ENCODE data around the gene FOXP4. TPM values are rescaled to one million over a fixed set of nuclear protein-coding genes. Genes with fewer than 3 reads are reported as not detected.

Gene FOXP4
- total and polyA plus RNA-seq, 2 donors from 2014 or later = 14.0 to 33.2 TPM

DNA sequence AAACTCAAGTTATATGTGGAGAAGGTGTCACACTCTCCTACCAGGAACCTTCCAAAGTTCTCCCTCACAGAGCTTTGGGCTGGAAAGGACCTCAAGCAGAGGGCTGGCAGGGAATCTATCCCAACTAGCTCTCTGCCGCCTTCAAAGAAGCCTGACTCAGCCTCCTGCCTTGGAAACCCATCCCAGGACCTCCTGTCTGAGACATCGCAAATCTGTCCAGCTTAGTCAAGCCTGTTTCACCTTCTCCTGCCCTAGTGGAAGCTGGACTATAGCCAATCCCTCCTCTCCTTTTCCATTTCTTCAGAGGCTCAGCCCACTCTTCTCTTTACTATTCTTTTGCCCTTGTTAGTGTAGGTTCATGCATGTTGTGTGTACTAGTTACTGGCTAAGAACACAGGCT is 48.2 kb upstream of the FOXP4 start:
- no peak overlapping the region for H3K27ac ChIP-seq (ENCODE audit: low read depth in 2 of 2, low read length in 2 of 2)
- no peaks in the 10 kb centered on the region for H3K4me1 ChIP-seq (ENCODE audit: control insufficient read depth in 2 of 3, insufficient read depth in 2 of 3, low read depth in 1 of 3, low read length in 3 of 3)
- TF ChIP-seq, protein P1, sequence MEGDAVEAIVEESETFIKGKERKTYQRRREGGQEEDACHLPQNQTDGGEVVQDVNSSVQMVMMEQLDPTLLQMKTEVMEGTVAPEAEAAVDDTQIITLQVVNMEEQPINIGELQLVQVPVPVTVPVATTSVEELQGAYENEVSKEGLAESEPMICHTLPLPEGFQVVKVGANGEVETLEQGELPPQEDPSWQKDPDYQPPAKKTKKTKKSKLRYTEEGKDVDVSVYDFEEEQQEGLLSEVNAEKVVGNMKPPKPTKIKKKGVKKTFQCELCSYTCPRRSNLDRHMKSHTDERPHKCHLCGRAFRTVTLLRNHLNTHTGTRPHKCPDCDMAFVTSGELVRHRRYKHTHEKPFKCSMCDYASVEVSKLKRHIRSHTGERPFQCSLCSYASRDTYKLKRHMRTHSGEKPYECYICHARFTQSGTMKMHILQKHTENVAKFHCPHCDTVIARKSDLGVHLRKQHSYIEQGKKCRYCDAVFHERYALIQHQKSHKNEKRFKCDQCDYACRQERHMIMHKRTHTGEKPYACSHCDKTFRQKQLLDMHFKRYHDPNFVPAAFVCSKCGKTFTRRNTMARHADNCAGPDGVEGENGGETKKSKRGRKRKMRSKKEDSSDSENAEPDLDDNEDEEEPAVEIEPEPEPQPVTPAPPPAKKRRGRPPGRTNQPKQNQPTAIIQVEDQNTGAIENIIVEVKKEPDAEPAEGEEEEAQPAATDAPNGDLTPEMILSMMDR (IDR thresholded peaks at IDR 0.05; ENCODE audit: borderline replicate concordance, extremely low read depth, insufficient read depth) = no peak
- FAIRE-seq (no peak), DNase-seq (peak in 1 of 5 donors; percentile 44)
- H3K27me3 ChIP-seq (ENCODE audit: control insufficient read depth, insufficient read depth, low read length) = peaks cover 2% of the 10 kb centered on the region
- H3K36me3 ChIP-seq (ENCODE audit: control insufficient read depth in 2 of 3, insufficient read depth in 3 of 3, low read length in 3 of 3) = no peaks in the 10 kb centered on the region
- no peak overlapping the region for H3K4me3 ChIP-seq (ENCODE audit: low read length in 3 of 3)
- no peak overlapping the region for H3K9ac ChIP-seq (ENCODE audit: low read length in 3 of 3)
- intact Hi-C loops (cut with DNase I) = no loop called here
- no peaks in the 10 kb centered on the region for H3K9me3 ChIP-seq (ENCODE audit: control insufficient read depth in 2 of 3, insufficient read depth in 1 of 3, low read length in 3 of 3)

DNA sequence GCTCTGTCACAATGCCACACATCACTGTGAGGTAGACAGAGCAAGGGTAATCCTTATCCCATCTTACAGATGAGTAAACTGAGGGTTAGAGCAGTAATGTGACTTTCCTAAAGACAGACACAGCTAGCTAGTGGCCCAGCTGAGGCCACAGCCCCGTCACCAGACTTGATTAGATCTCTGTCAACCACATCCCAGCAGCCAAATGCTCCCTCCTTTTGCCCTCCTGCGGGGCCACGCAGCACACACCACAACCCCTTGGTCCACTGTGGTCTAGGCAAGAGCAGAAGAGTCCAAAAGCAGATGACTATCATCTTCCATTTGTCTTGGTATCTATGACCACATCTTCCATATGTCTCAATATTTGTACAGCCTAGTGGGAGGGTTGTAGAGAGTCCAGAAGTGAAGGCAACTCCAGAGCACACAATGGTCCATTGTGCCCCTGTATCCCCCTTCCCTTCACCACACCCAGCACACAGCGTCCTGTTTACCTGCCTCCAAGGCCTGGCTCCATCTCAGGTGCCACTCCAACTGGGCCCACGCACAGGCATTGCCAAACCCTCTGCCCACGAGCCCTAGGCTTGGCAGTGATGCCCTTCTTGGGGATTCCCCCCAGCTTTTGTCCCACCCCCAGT is 47.1 kb upstream of the FOXP4 start:
- H3K4me1 ChIP-seq (ENCODE audit: control insufficient read depth in 2 of 3, insufficient read depth in 2 of 3, low read depth in 1 of 3, low read length in 3 of 3) = no peaks in the 10 kb centered on the region
- no peak overlapping the region for H3K9ac ChIP-seq (ENCODE audit: low read length in 3 of 3)
- intact Hi-C loops (cut with DNase I) = no loop called here
- H3K9me3 ChIP-seq (ENCODE audit: control insufficient read depth in 2 of 3, insufficient read depth in 1 of 3, low read length in 3 of 3) = no peaks in the 10 kb centered on the region
- H3K27me3 ChIP-seq (ENCODE audit: control insufficient read depth, insufficient read depth, low read length) = peaks cover 2% of the 10 kb centered on the region
- FAIRE-seq = no peak
- H3K36me3 ChIP-seq (ENCODE audit: control insufficient read depth in 2 of 3, insufficient read depth in 3 of 3, low read length in 3 of 3) = no peaks in the 10 kb centered on the region
- H3K27ac ChIP-seq (ENCODE audit: low read depth in 2 of 2, low read length in 2 of 2) = no peak overlapping the region
- TF ChIP-seq, protein P1 (IDR thresholded peaks at IDR 0.05; ENCODE audit: borderline replicate concordance, extremely low read depth, insufficient read depth) = no peak
- DNase-seq = no peak
- no peak overlapping the region for H3K4me3 ChIP-seq (ENCODE audit: low read length in 3 of 3)

- Histone ChIP-seq H3K36me3 (ENCODE audit: control insufficient read depth in 2 of 3, insufficient read depth in 3 of 3, low read length in 3 of 3) (no peaks in the 10 kb centered on the region), H3K27me3 (ENCODE audit: control insufficient read depth, insufficient read depth, low read length) (peaks cover under 1% of the 10 kb centered on the region), H3K9me3 (ENCODE audit: control insufficient read depth in 2 of 3, insufficient read depth in 1 of 3, low read length in 3 of 3) (no peaks in the 10 kb centered on the region), H3K27ac (ENCODE audit: low read depth in 2 of 2, low read length in 2 of 2) (no peak overlapping the region), H3K4me1 (ENCODE audit: control insufficient read depth in 2 of 3, insufficient read depth in 2 of 3, low read depth in 1 of 3, low read length in 3 of 3) (peaks cover 0 to 3% (median 0%) of the 10 kb centered on the region in 3 donors), H3K4me3 (ENCODE audit: low read length in 3 of 3) (no peak overlapping the region), H3K9ac (ENCODE audit: low read length in 3 of 3) (no peak overlapping the region)
- FAIRE-seq = no peak
- TF ChIP-seq, protein P1 (IDR thresholded peaks at IDR 0.05; ENCODE audit: borderline replicate concordance, extremely low read depth, insufficient read depth) = no peak
- intact Hi-C loops (cut with DNase I) = no loop called here
- DNase-seq = no peak
These were observed 45.6 kb upstream of the FOXP4 start for GRCh38 chr6:41500561-41500960.

GRCh38 chr6:41502566-41502916 is 43.6 kb upstream of the FOXP4 start:
- no peak overlapping the region for H3K4me3 ChIP-seq (ENCODE audit: low read length in 3 of 3)
- FAIRE-seq = no peak
- H3K27me3 ChIP-seq (ENCODE audit: control insufficient read depth, insufficient read depth, low read length) = peaks cover 7% of the 10 kb centered on the region
- no peak overlapping the region for H3K9ac ChIP-seq (ENCODE audit: low read length in 3 of 3)
- TF ChIP-seq, protein P1 (IDR thresholded peaks at IDR 0.05; ENCODE audit: borderline replicate concordance, extremely low read depth, insufficient read depth) = no peak
- no peaks in the 10 kb centered on the region for H3K9me3 ChIP-seq (ENCODE audit: control insufficient read depth in 2 of 3, insufficient read depth in 1 of 3, low read length in 3 of 3)
- H3K36me3 ChIP-seq (ENCODE audit: control insufficient read depth in 2 of 3, insufficient read depth in 3 of 3, low read length in 3 of 3) = no peaks in the 10 kb centered on the region
- DNase-seq = peak in 1 of 5 donors; percentile 16
- intact Hi-C loops (cut with DNase I) = no loop called here
- peak overlapping the region in 1 of 2 donors; percentile 22 for H3K27ac ChIP-seq (ENCODE audit: low read depth in 2 of 2, low read length in 2 of 2)
- peaks cover 0 to 6% (median 0%) of the 10 kb centered on the region in 3 donors for H3K4me1 ChIP-seq (ENCODE audit: control insufficient read depth in 2 of 3, insufficient read depth in 2 of 3, low read depth in 1 of 3, low read length in 3 of 3)

Data from kidney (tissue), 14 donors.